C4-2B (cell line): ENCODE measurements around the gene ASB14.

Experiments
- H3K27ac ChIP-seq: fragments of 450-650 bp; 2 replicates; pipeline ENCODE4 v1.5.1; 2017
- CTCF ChIP-seq: fragments of 450-650 bp; conservative IDR thresholded peaks from 2 replicates; pipeline ENCODE4 v1.5.1; 2017; ENCODE audit warnings: mild to moderate bottlenecking
- ZFX ChIP-seq: fragments of 450-650 bp; IDR thresholded peaks from 2 replicates; pipeline ENCODE4 v1.6.1; 2017

ASB14 gene

GRCh38 chr3:57278237-57278636, 14.2 kb downstream of the ASB14 start:
- no peak for TF ChIP-seq ZFX
- no peak for TF ChIP-seq CTCF
- H3K27ac ChIP-seq = no peak overlapping the region

DNA sequence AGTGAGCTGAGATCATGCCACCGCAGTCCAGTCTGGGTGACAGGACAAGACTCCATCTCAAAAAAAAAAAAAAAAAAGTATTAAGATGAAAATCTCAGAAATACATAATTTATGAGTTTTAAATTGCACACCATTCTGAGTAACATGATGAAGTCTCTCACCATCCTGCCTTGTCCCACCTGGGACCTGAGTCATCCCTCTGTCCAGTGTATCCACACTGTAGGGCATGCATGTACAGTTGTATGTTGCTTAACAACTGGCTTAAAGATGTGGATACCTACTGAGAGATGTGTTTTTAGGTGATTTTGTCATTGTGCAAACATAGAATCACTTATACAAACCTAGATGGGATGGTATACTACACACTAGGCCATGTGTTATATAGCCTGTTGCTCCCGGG, 17.1 kb downstream of the ASB14 start:
- no peak overlapping the region for H3K27ac ChIP-seq
- TF ChIP-seq ZFX (no peak), CTCF (no peak)

- H3K27ac ChIP-seq = no peak overlapping the region
- TF ChIP-seq CTCF = no peak
- no peak for TF ChIP-seq ZFX
These were observed 17.6 kb downstream of the ASB14 start for GRCh38 chr3:57274845-57275244.

- H3K27ac ChIP-seq = no peak overlapping the region
- TF ChIP-seq ZFX (no peak), CTCF (no peak)
These were observed 24.1 kb downstream of the ASB14 start for GRCh38 chr3:57268416-57268815.

DNA sequence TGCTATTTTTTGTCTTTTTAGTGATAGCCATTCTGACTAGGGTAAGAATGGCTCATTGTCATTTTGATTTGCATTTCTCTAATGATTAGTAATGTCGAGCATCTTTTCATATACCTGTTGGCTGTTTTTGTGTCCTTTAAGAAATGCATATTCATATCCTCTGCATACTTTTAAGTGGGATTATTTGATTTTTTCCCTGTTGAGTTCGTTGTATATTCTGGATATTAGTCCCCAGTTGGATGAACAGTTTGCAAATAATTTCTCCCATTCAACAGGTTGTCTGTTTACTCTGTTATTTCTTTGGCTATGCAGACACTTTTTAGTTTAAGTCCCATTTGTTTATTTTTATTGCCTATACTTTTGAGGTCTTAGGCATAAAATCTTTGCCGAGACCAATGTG, 30.6 kb downstream of the ASB14 start:
- no peak overlapping the region for H3K27ac ChIP-seq
- TF ChIP-seq ZFX (no peak), CTCF (no peak)

DNA sequence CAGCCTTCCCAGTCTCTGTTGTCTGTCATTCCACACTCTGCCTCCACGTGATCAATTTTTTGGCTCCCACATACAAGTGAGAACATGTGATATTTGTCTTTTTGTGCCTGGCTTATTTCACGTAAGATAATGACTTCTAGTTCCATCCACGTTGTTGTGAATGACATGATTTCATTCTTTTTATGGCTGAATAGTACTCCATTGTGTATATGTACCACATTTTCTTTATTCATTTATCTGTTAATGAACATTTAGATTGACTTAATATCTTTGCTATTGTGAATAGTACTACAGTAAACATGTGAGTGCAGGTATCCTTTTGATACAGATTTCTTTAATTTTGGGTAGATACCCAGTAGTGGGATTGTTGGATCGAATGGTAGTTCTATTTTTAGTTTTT, 31.4 kb downstream of the ASB14 start:
- no peak overlapping the region for H3K27ac ChIP-seq
- no peak for TF ChIP-seq ZFX
- no peak for TF ChIP-seq CTCF

- TF ChIP-seq CTCF (no peak), ZFX (no peak)
- H3K27ac ChIP-seq = no peak overlapping the region
These were observed 34.8 kb downstream of the ASB14 start for GRCh38 chr3:57257678-57258077.
